ENCODE measurements around the gene TREH.
A peak's percentile ranks its signal among the peaks of the same experiment; 100 is the strongest.

The TREH gene

GRCh38 chr11:118640332-118641154, 38.9 kb downstream of the TREH start:
- H3K9me3 ChIP-seq, result no peaks in the 10 kb centered on the region
- no peaks in the 10 kb centered on the region for H4K20me1 ChIP-seq
- peaks cover 17% of the 10 kb centered on the region for H3K4me1 ChIP-seq
- no peak for TF ChIP-seq Cebpa-rat (IDR thresholded peaks at IDR 0.05)
- no peak overlapping the region for H3K9ac ChIP-seq
- no peak overlapping the region for H3K4me3 ChIP-seq
- H3K36me3 ChIP-seq, result peaks cover 7% of the 10 kb centered on the region; the same call in 1 of the 2 replicates
- H3K4me2 ChIP-seq, result no peak overlapping the region
- H3K27ac ChIP-seq, result no peak overlapping the region
- H3K27me3 ChIP-seq, result no peaks in the 10 kb centered on the region

- no peak for TF ChIP-seq Cebpa-rat (IDR thresholded peaks at IDR 0.05)
- Histone ChIP-seq H3K4me3 (no peak overlapping the region), H3K27me3 (no peaks in the 10 kb centered on the region), H3K27ac (no peak overlapping the region), H3K4me1 (peaks cover 17% of the 10 kb centered on the region), H3K4me2 (no peak overlapping the region), H3K9ac (no peak overlapping the region), H3K36me3 (0 out of 2 replicates have a peak, but pooled peaks cover 1% of the 10 kb centered on the region), H3K9me3 (no peaks in the 10 kb centered on the region), H4K20me1 (no peaks in the 10 kb centered on the region)
Measured at GRCh38 chr11:118639899-118640298, 39.6 kb downstream of the TREH start.

- Histone ChIP-seq H3K4me1 (peaks cover 24% of the 10 kb centered on the region), H3K36me3 (no peaks in the 10 kb centered on the region), H4K20me1 (no peaks in the 10 kb centered on the region), H3K27ac (no peak overlapping the region), H3K27me3 (no peaks in the 10 kb centered on the region), H3K9me3 (no peaks in the 10 kb centered on the region), H3K4me2 (no peak overlapping the region), H3K4me3 (no peak overlapping the region), H3K9ac (no peak overlapping the region)
- no peak for TF ChIP-seq Cebpa-rat (IDR thresholded peaks at IDR 0.05)
Measured at GRCh38 chr11:118638726-118639125, 40.7 kb downstream of the TREH start.

GRCh38 chr11:118636569-118637290, 42.7 kb downstream of the TREH start:
- Histone ChIP-seq H3K4me2 (no peak overlapping the region), H3K4me3 (no peak overlapping the region), H3K36me3 (no peaks in the 10 kb centered on the region), H3K27ac (no peak overlapping the region), H3K9me3 (no peaks in the 10 kb centered on the region), H4K20me1 (no peaks in the 10 kb centered on the region), H3K9ac (no peak overlapping the region), H3K27me3 (no peaks in the 10 kb centered on the region), H3K4me1 (peaks cover 19% of the 10 kb centered on the region)
- TF ChIP-seq Cebpa-rat (IDR thresholded peaks at IDR 0.05), result no peak

- H3K27ac ChIP-seq, result no peak overlapping the region
- no peak for TF ChIP-seq Cebpa-rat (IDR thresholded peaks at IDR 0.05)
- H3K4me3 ChIP-seq, result no peak overlapping the region
- peaks cover 8% of the 10 kb centered on the region for H3K4me1 ChIP-seq
- no peaks in the 10 kb centered on the region for H3K27me3 ChIP-seq
- H3K9me3 ChIP-seq, result no peaks in the 10 kb centered on the region
- no peaks in the 10 kb centered on the region for H4K20me1 ChIP-seq
- no peaks in the 10 kb centered on the region for H3K36me3 ChIP-seq
- no peak overlapping the region for H3K4me2 ChIP-seq
- no peak overlapping the region for H3K9ac ChIP-seq
Measured at GRCh38 chr11:118635642-118636041, 43.8 kb downstream of the TREH start.

- Histone ChIP-seq H3K27me3 (no peaks in the 10 kb centered on the region), H3K27ac (no peak overlapping the region), H3K9me3 (no peaks in the 10 kb centered on the region), H4K20me1 (no peaks in the 10 kb centered on the region), H3K4me1 (peaks cover 7% of the 10 kb centered on the region), H3K36me3 (no peaks in the 10 kb centered on the region), H3K9ac (no peak overlapping the region), H3K4me3 (no peak overlapping the region), H3K4me2 (peak overlapping the region; percentile 70)
- TF ChIP-seq Cebpa-rat (IDR thresholded peaks at IDR 0.05), result no peak
Measured at GRCh38 chr11:118635237-118635591, 44.2 kb downstream of the TREH start.

GRCh38 chr11:118634431-118635236, 44.8 kb downstream of the TREH start:
- Histone ChIP-seq H3K4me1 (peaks cover 7% of the 10 kb centered on the region), H3K27me3 (no peaks in the 10 kb centered on the region), H3K27ac (no peak overlapping the region), H3K4me3 (no peak overlapping the region), H4K20me1 (no peaks in the 10 kb centered on the region), H3K9ac (no peak overlapping the region; the same call in 1 of the 2 replicates), H3K36me3 (no peaks in the 10 kb centered on the region), H3K4me2 (peak overlapping the region; percentile 70), H3K9me3 (no peaks in the 10 kb centered on the region)
- no peak for TF ChIP-seq Cebpa-rat (IDR thresholded peaks at IDR 0.05)

GRCh38 chr11:118633979-118634378, 45.5 kb downstream of the TREH start:
- Histone ChIP-seq H4K20me1 (no peaks in the 10 kb centered on the region), H3K4me3 (no peak overlapping the region), H3K27me3 (no peaks in the 10 kb centered on the region), H3K9ac (no peak overlapping the region; the same call in 1 of the 2 replicates), H3K4me2 (peak overlapping the region; percentile 70), H3K27ac (no peak overlapping the region), H3K4me1 (peaks cover 7% of the 10 kb centered on the region), H3K9me3 (no peaks in the 10 kb centered on the region), H3K36me3 (no peaks in the 10 kb centered on the region)
- TF ChIP-seq Cebpa-rat (IDR thresholded peaks at IDR 0.05), result no peak

GRCh38 chr11:118633319-118633690, 46.1 kb downstream of the TREH start:
- Histone ChIP-seq H3K36me3 (peaks cover 4% of the 10 kb centered on the region; the same call in 1 of the 2 replicates), H3K4me2 (no peak overlapping the region), H3K27ac (no peak overlapping the region), H4K20me1 (no peaks in the 10 kb centered on the region), H3K9me3 (no peaks in the 10 kb centered on the region), H3K9ac (no peak overlapping the region), H3K27me3 (no peaks in the 10 kb centered on the region), H3K4me1 (peaks cover 7% of the 10 kb centered on the region), H3K4me3 (no peak overlapping the region)
- no peak for TF ChIP-seq Cebpa-rat (IDR thresholded peaks at IDR 0.05)

All from BLaER1 (cell line).